Esophagus squamous epithelium (tissue), 4 donors: ENCODE results near the gene BOLA1.

ENCODE experiments used
- POLR2A ChIP-seq, 4 donors: fragments of 450-650 bp; IDR thresholded peaks; one replicate each; pipeline ENCODE4 v1.6.1; 2017; ENCODE audit warnings: antibody characterized with exemption in 4 of 4, mild to moderate bottlenecking in 4 of 4, moderate library complexity in 3 of 4
- TF ChIP-seq, protein P1 (sequence below), 6 experiments: fragments of 450-650 bp in 4 of 6; fragments of 200-600 bp in 2 of 6; sonication (generic) in 2 of 6; IDR thresholded peaks; one replicate each; pipeline ENCODE4 v1.5.1; 2016 to 2019; ENCODE audit warnings: antibody characterized with exemption in 6 of 6, mild to moderate bottlenecking in 4 of 6, moderate library complexity in 4 of 6

DNA sequence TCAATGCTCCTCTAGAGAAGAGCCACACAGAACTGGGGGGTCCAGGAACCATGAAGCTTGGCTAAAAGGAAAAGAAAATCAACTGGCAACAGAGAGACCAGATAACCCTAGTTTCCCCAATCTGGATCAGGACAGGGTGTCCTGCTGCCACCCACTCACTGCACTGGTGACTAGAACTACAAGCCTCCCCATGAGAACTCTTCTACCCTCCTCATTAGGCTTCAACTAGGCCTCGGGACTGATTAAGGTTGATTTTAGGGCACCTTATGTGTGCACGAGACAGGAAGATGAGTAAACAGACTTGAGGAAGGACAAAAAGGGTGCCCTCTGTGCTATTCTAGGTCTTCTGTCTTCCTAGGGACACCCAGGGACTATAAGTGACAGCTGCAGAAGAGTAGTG, 30.5 kb downstream of the BOLA1 start:
- TF ChIP-seq, protein P1, sequence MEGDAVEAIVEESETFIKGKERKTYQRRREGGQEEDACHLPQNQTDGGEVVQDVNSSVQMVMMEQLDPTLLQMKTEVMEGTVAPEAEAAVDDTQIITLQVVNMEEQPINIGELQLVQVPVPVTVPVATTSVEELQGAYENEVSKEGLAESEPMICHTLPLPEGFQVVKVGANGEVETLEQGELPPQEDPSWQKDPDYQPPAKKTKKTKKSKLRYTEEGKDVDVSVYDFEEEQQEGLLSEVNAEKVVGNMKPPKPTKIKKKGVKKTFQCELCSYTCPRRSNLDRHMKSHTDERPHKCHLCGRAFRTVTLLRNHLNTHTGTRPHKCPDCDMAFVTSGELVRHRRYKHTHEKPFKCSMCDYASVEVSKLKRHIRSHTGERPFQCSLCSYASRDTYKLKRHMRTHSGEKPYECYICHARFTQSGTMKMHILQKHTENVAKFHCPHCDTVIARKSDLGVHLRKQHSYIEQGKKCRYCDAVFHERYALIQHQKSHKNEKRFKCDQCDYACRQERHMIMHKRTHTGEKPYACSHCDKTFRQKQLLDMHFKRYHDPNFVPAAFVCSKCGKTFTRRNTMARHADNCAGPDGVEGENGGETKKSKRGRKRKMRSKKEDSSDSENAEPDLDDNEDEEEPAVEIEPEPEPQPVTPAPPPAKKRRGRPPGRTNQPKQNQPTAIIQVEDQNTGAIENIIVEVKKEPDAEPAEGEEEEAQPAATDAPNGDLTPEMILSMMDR (IDR thresholded peaks at IDR 0.05), result no peak
- no peak for TF ChIP-seq POLR2A (IDR thresholded peaks at IDR 0.05)
